ENCODE data around the gene TEX54.
"Not testable (repeated sequence)": the region's sequence is repeated elsewhere in the genome, so short reads cannot be mapped to it uniquely, and the experiment has no call there.

TEX54 gene

GRCh38 chr11:62835336-62835735 lies 2.7 kb upstream of the TEX54 start:
- no peak for DNase-seq (ENCODE audit: low read depth)

- peak; percentile 97 for DNase-seq (ENCODE audit: low read depth)
Observed at GRCh38 chr11:62831520-62832335, 913 bp downstream of the TEX54 start, which contains the start of gene STX5. Gene STX5, minus strand, starts transcription at chr11:62832051. Its CDS starts 808 bp downstream, at chr11:62831243.

GRCh38 chr11:62830904-62831519 lies 1.6 kb downstream of the TEX54 start:
- DNase-seq (ENCODE audit: low read depth) = no peak

GRCh38 chr11:62828130-62828529 lies 4.5 kb downstream of the TEX54 start:
- not testable (repeated sequence) for DNase-seq (ENCODE audit: low read depth)

- DNase-seq (ENCODE audit: low read depth) = no peak
Observed at GRCh38 chr11:62823677-62824076, 9.0 kb downstream of the TEX54 start.

- DNase-seq (ENCODE audit: low read depth) = no peak
Observed at GRCh38 chr11:62817129-62817528, 15.5 kb downstream of the TEX54 start.

GRCh38 chr11:62816557-62816956 lies 16.1 kb downstream of the TEX54 start:
- no peak for DNase-seq (ENCODE audit: low read depth)

- no peak for DNase-seq (ENCODE audit: low read depth)
Observed at GRCh38 chr11:62811659-62812058, 21.0 kb downstream of the TEX54 start.

GRCh38 chr11:62810748-62811147 lies 21.9 kb downstream of the TEX54 start:
- no peak for DNase-seq (ENCODE audit: low read depth)

- no peak for DNase-seq (ENCODE audit: low read depth)
Observed at GRCh38 chr11:62806611-62807121, 26.0 kb downstream of the TEX54 start.

- DNase-seq (ENCODE audit: low read depth) = no peak
Observed at GRCh38 chr11:62805961-62806441, 26.6 kb downstream of the TEX54 start.

GRCh38 chr11:62805076-62805892 lies 27.4 kb downstream of the TEX54 start, which contains the start of gene NXF1:
Gene NXF1, minus strand, starts transcription at chr11:62805440. Its CDS starts 84 bp downstream, at chr11:62805356.
- DNase-seq (ENCODE audit: low read depth) = peak; percentile 93

GRCh38 chr11:62804310-62805075 lies 28.1 kb downstream of the TEX54 start:
- no peak for DNase-seq (ENCODE audit: low read depth)

GRCh38 chr11:62801071-62801470 lies 31.6 kb downstream of the TEX54 start:
- no peak for DNase-seq (ENCODE audit: low read depth)

GRCh38 chr11:62799486-62799885 lies 33.2 kb downstream of the TEX54 start:
- DNase-seq (ENCODE audit: low read depth) = no peak

GRCh38 chr11:62796281-62796680 lies 36.4 kb downstream of the TEX54 start:
- DNase-seq (ENCODE audit: low read depth) = no peak

GRCh38 chr11:62794201-62794775 lies 38.4 kb downstream of the TEX54 start:
- no peak for DNase-seq (ENCODE audit: low read depth)

- no peak for DNase-seq (ENCODE audit: low read depth)
Observed at GRCh38 chr11:62792202-62792575, 40.5 kb downstream of the TEX54 start.

GRCh38 chr11:62791501-62792201 lies 41.0 kb downstream of the TEX54 start, which contains the start of gene TMEM223:
Gene TMEM223, minus strand, starts transcription at chr11:62792006. Its CDS starts 12 bp downstream, at chr11:62791994.
- no peak for DNase-seq (ENCODE audit: low read depth)

- no peak for DNase-seq (ENCODE audit: low read depth)
Observed at GRCh38 chr11:62789576-62789975, 43.1 kb downstream of the TEX54 start.
